ENCODE measurements around the gene MEIS2. TPM values are rescaled to one million over a fixed set of nuclear protein-coding genes. Genes with fewer than 3 reads are reported as not detected.

MEIS2 gene
- total and polyA plus RNA-seq, 4 donors, result 40.1 to 119 (median 72.0) TPM

DNA sequence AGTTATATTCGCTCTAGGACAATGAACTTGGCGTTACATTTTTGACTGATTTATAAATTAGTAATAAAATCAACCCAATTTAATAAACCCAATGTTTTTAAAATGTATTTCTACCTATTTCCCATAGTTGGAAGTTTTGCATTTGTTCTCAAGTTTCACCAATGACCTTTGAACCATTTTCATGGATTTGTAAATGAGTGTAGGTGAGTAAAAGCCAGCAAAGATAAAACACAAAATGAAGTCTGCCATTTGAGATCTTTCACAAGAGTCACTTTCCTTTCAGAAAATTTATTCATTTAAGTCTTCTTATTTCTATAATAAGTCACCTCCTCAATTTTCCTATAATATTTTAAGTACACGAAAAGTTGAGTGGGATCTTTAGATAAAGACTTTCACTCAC, 92.1 kb downstream of the MEIS2 start:
- WGBS (ENCODE audit: insufficient coverage), result no CpG with 5 or more reads among the region's 3 CpGs

DNA sequence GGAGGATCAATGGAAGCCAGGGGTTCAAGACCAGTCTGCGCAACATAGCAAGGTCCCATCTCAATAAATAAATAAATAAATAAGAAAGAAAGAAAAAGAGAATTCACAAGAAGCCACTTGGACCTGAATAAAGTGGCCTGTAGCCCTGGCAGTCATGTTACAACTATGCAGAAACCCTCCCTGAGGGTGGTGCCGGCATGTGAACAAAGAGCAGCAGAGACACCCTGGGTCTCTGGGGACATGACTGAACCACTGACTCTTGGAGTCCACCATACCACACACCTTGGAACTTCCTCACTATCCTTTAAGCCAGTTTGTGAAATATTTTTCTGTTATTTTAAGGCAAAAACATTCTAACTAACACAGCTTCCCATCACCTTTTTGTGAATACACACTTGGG, 93.0 kb downstream of the MEIS2 start:
- no peaks in the 10 kb centered on the region for H3K27me3 ChIP-seq (ENCODE audit: control insufficient read depth, insufficient read depth, low read length)
- no peak overlapping the region for H3K4me3 ChIP-seq (ENCODE audit: low read depth, low read length)
- H3K9me3 ChIP-seq (ENCODE audit: control insufficient read depth, insufficient read depth, low read length), result no peaks in the 10 kb centered on the region
- H3K4me1 ChIP-seq (ENCODE audit: control insufficient read depth, insufficient read depth, low read length), result no peaks in the 10 kb centered on the region
- no peak overlapping the region for H3K27ac ChIP-seq (ENCODE audit: low read depth, low read length)
- peaks cover 8% of the 10 kb centered on the region for H3K36me3 ChIP-seq (ENCODE audit: control insufficient read depth, insufficient read depth, low read length)
- WGBS (ENCODE audit: insufficient coverage), result 86% methylated on average over 1 of the region's 2 CpGs
- DNase-seq (ENCODE audit: low read depth in 4 of 6, low spot score in 6 of 6), result no peak

More for the DNA sequence above, 92.1 kb downstream of the MEIS2 start:
- no peak overlapping the region for H3K4me3 ChIP-seq (ENCODE audit: low read depth, low read length)
- no peaks in the 10 kb centered on the region for H3K9me3 ChIP-seq (ENCODE audit: control insufficient read depth, insufficient read depth, low read length)
- no peak for DNase-seq (ENCODE audit: low read depth in 4 of 6, low spot score in 6 of 6)
- peaks cover 8% of the 10 kb centered on the region for H3K36me3 ChIP-seq (ENCODE audit: control insufficient read depth, insufficient read depth, low read length)
- H3K4me1 ChIP-seq (ENCODE audit: control insufficient read depth, insufficient read depth, low read length), result no peaks in the 10 kb centered on the region
- no peak overlapping the region for H3K27ac ChIP-seq (ENCODE audit: low read depth, low read length)
- no peaks in the 10 kb centered on the region for H3K27me3 ChIP-seq (ENCODE audit: control insufficient read depth, insufficient read depth, low read length)

DNA sequence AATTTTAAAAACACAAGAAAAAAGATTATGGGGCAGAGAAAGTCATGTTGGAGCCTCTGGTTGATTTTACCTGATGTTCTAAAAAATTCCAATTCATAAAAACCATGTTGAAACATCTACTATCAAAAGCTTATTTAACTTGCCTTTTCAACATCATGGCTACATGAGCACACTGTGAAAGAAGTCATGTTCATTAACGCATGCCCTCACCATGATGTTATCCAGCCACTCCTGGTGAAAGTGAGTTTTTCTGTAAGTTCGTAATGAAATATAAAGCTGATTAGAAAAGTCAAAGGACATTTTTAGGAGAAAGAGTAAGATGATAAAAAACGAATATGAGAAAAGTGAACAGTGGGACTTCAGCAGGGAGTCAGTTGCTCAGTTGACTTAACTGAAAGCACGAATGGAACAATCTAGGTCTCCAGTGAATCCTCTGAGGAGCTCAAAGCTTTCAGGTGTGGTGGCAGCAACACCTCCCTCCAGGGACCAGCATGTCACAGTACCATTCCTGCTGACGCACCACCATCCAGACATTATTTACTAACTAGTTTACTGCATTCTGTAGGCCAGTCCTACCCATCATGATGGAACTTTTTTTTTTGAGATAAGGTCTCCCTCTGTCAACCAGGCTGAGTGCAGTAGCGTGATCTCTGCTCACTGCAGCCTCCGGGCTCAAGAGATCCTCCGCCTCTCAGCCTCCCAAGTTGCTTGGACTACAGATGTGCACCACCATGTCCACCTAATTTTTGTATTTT, 95.2 kb downstream of the MEIS2 start:
- 95% methylated on average over 7 of the region's 8 CpGs for WGBS (ENCODE audit: insufficient coverage)

DNA sequence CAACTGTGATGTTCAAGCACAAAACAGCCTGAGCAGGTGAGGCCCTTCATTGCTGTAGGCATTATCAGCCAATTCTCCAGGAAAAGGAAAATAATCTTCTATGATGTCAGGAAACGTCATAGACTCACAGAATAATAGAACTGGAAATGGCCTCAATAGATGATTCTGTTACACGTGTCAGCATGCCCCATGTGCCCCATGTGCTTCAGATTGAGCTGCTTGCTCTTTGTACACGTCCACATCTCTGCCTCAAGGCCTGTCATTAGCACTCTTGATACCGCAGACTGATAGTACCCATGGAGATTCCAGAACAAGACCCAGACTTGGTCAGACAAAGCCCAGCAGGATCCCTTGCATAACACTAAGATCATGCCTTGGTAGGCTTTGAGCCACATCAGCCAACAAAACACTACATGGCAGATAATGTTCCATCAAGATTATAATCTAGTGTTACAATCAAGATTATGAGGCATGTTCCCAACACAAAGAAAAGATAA, 95.9 kb downstream of the MEIS2 start:
- Histone ChIP-seq H3K9me3 (ENCODE audit: control insufficient read depth, insufficient read depth, low read length) (no peaks in the 10 kb centered on the region), H3K27me3 (ENCODE audit: control insufficient read depth, insufficient read depth, low read length) (no peaks in the 10 kb centered on the region), H3K4me1 (ENCODE audit: control insufficient read depth, insufficient read depth, low read length) (no peaks in the 10 kb centered on the region), H3K4me3 (ENCODE audit: low read depth, low read length) (no peak overlapping the region), H3K27ac (ENCODE audit: low read depth, low read length) (no peak overlapping the region), H3K36me3 (ENCODE audit: control insufficient read depth, insufficient read depth, low read length) (peaks cover 5% of the 10 kb centered on the region)
- no peak for DNase-seq (ENCODE audit: low read depth in 4 of 6, low spot score in 6 of 6)
- 95% methylated on average over 4 of the region's 4 CpGs for WGBS (ENCODE audit: insufficient coverage)

More for the DNA sequence above, 95.2 kb downstream of the MEIS2 start:
- Histone ChIP-seq H3K27me3 (ENCODE audit: control insufficient read depth, insufficient read depth, low read length) (no peaks in the 10 kb centered on the region), H3K36me3 (ENCODE audit: control insufficient read depth, insufficient read depth, low read length) (peaks cover 5% of the 10 kb centered on the region), H3K4me3 (ENCODE audit: low read depth, low read length) (no peak overlapping the region), H3K4me1 (ENCODE audit: control insufficient read depth, insufficient read depth, low read length) (no peaks in the 10 kb centered on the region), H3K27ac (ENCODE audit: low read depth, low read length) (no peak overlapping the region), H3K9me3 (ENCODE audit: control insufficient read depth, insufficient read depth, low read length) (no peaks in the 10 kb centered on the region)
- DNase-seq (ENCODE audit: low read depth in 4 of 6, low spot score in 6 of 6), result no peak

DNA sequence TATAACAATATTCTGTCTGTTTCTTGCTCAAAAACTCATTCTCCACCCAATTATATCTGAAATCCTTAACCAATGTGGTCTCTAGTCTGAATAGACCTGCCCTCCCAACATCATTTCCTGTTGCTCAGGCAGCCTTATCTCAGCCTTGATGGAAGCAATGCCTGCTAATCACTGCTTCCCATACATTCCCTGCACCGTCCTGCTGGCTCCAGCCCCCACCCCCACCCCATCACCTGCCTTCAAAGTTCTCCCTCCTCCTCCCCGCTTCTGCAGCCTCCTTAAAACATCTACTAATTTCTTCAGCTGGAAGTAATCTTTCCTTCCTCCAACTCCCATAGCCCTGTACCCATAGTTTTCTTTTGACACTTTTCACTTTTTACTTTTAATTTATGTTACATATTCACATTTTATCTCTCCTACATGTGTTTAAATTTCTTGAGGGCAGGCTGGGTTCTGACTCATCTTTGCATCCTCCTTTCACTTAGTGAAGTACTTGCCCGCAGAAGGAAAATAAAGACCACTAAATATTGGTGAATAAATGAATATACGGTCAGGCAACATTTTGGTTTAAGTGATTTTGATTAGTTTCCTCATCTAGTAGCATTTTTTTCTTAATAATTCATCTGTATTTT, 98.2 kb downstream of the MEIS2 start:
- Histone ChIP-seq H3K4me3 (ENCODE audit: low read depth, low read length) (no peak overlapping the region), H3K4me1 (ENCODE audit: control insufficient read depth, insufficient read depth, low read length) (no peaks in the 10 kb centered on the region), H3K36me3 (ENCODE audit: control insufficient read depth, insufficient read depth, low read length) (peaks cover 5% of the 10 kb centered on the region), H3K27me3 (ENCODE audit: control insufficient read depth, insufficient read depth, low read length) (no peaks in the 10 kb centered on the region), H3K9me3 (ENCODE audit: control insufficient read depth, insufficient read depth, low read length) (no peaks in the 10 kb centered on the region), H3K27ac (ENCODE audit: low read depth, low read length) (no peak overlapping the region)
- WGBS (ENCODE audit: insufficient coverage), result 76% methylated on average over 2 of the region's 4 CpGs
- DNase-seq (ENCODE audit: low read depth in 4 of 6, low spot score in 6 of 6), result no peak

DNA sequence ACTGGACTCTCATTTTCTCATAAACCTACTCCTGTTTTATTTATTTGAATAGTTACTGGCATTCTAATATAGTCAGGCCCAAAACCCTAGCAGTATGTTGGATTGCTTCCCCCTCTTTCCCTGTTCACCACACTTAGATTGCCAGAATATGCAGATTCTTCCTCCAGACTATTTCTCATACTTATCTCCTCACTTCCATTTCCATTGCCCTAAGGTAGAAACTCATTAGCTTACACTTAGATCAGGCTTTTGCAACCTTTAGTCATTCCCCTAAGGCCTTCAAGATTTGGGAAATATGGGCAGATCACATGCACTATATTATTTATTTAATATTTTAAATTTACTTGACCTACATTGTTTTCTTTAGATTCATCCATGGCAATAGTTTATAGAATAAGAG, 98.9 kb downstream of the MEIS2 start:
- DNase-seq (ENCODE audit: low read depth in 4 of 6, low spot score in 6 of 6), result no peak

DNA sequence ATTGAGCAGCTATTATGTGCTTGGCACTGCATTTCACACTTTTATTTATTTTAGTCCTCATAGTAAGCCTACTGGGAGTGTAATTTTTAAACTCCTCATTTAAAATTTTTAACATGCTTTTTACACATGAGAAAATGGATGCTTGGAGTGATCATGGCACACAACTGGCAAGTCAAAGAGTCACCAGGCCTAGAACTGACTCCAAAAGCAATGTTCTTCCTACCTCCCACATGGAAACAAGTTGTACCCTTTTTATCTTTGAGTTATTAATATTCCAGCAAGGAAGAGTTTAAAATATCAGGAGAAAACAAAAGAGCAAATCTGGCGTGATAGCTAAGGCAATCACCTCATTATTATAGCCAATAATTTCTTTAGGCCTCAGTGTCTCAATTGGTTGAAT, 100.6 kb downstream of the MEIS2 start:
- no peaks in the 10 kb centered on the region for H3K27me3 ChIP-seq (ENCODE audit: control insufficient read depth, insufficient read depth, low read length)
- no peak for DNase-seq (ENCODE audit: low read depth in 4 of 6, low spot score in 6 of 6)
- no CpG with 5 or more reads among the region's 1 CpG for WGBS (ENCODE audit: insufficient coverage)
- no peak overlapping the region for H3K4me3 ChIP-seq (ENCODE audit: low read depth, low read length)
- no peaks in the 10 kb centered on the region for H3K9me3 ChIP-seq (ENCODE audit: control insufficient read depth, insufficient read depth, low read length)
- no peak overlapping the region for H3K27ac ChIP-seq (ENCODE audit: low read depth, low read length)
- no peaks in the 10 kb centered on the region for H3K36me3 ChIP-seq (ENCODE audit: control insufficient read depth, insufficient read depth, low read length)
- H3K4me1 ChIP-seq (ENCODE audit: control insufficient read depth, insufficient read depth, low read length), result no peaks in the 10 kb centered on the region

More for the DNA sequence above, 98.9 kb downstream of the MEIS2 start:
- Histone ChIP-seq H3K27ac (ENCODE audit: low read depth, low read length) (no peak overlapping the region), H3K4me3 (ENCODE audit: low read depth, low read length) (no peak overlapping the region), H3K27me3 (ENCODE audit: control insufficient read depth, insufficient read depth, low read length) (no peaks in the 10 kb centered on the region), H3K36me3 (ENCODE audit: control insufficient read depth, insufficient read depth, low read length) (peaks cover 5% of the 10 kb centered on the region), H3K4me1 (ENCODE audit: control insufficient read depth, insufficient read depth, low read length) (no peaks in the 10 kb centered on the region), H3K9me3 (ENCODE audit: control insufficient read depth, insufficient read depth, low read length) (no peaks in the 10 kb centered on the region)

DNA sequence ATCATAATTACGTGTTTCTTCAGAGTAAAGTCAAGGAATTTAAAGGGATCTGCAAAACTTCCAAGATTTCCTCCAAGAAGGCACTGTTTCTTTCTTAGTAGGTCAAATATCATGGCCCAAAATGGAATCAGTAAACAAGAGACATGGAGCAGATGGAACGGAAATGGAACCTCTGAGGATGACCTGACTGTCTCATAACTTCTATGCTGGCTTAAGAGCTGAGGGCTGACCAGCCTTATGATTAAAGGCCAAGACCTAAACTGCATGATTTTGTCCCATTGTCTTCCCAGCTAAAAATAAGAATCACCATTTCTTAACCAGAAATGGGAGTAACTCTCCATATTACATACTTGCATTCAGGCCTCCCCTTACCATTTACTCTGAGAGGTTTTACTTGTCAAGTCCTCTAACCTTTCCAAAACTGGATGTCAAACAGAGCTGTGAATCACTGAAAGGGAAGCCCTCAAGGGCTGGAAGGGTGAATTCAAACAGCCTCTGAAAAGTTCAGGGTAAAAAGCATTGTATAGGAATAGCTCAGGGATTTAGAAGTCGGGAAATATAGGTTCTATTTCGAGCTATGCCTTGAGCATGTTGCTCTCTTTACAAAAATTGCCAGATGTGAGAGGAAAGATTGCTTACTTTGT, 103.7 kb downstream of the MEIS2 start:
- 79% methylated on average over 3 of the region's 4 CpGs for WGBS (ENCODE audit: insufficient coverage)
- no peaks in the 10 kb centered on the region for H3K9me3 ChIP-seq (ENCODE audit: control insufficient read depth, insufficient read depth, low read length)
- H3K4me3 ChIP-seq (ENCODE audit: low read depth, low read length), result no peak overlapping the region
- no peaks in the 10 kb centered on the region for H3K36me3 ChIP-seq (ENCODE audit: control insufficient read depth, insufficient read depth, low read length)
- DNase-seq (ENCODE audit: low read depth in 4 of 6, low spot score in 6 of 6), result no peak
- no peaks in the 10 kb centered on the region for H3K27me3 ChIP-seq (ENCODE audit: control insufficient read depth, insufficient read depth, low read length)
- H3K4me1 ChIP-seq (ENCODE audit: control insufficient read depth, insufficient read depth, low read length), result no peaks in the 10 kb centered on the region
- no peak overlapping the region for H3K27ac ChIP-seq (ENCODE audit: low read depth, low read length)

DNA sequence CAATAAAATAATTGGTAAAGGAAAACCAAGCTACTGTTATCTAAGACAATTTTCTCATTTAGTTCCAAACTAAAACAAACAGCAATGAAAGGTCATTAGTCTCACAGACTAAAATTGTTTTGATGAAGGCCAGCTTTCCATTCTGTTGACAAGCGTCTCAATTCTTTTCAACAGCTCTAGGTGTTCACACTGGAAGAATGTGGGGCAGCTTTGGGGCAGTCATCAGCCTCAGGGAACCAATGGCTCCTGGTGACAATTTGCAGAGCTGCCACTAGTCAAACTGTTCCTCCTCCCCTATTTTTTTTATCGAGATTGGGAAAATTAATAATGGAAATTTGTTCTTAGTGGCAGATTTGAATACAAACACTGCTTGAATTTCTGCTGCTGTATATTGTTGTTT, 104.2 kb downstream of the MEIS2 start:
- Histone ChIP-seq H3K9me3 (ENCODE audit: control insufficient read depth, insufficient read depth, low read length) (no peaks in the 10 kb centered on the region), H3K4me3 (ENCODE audit: low read depth, low read length) (no peak overlapping the region), H3K36me3 (ENCODE audit: control insufficient read depth, insufficient read depth, low read length) (no peaks in the 10 kb centered on the region), H3K4me1 (ENCODE audit: control insufficient read depth, insufficient read depth, low read length) (no peaks in the 10 kb centered on the region), H3K27me3 (ENCODE audit: control insufficient read depth, insufficient read depth, low read length) (no peaks in the 10 kb centered on the region), H3K27ac (ENCODE audit: low read depth, low read length) (no peak overlapping the region)
- 88% methylated on average over 1 of the region's 2 CpGs for WGBS (ENCODE audit: insufficient coverage)
- no peak for DNase-seq (ENCODE audit: low read depth in 4 of 6, low spot score in 6 of 6)
